HG03571 (cell line): ENCODE data around the gene PRDM9.
"Not testable (repeated sequence)": the region's sequence is repeated elsewhere in the genome, so short reads cannot be mapped to it uniquely, and the experiment has no call there.

Experiments used
- ATAC-seq: cut with Tn5 transposase; IDR thresholded peaks from one replicate; pipeline ENCODE4 v1.9.1; 2021; ENCODE audit not compliant: unreplicated experiment

The PRDM9 gene

DNA sequence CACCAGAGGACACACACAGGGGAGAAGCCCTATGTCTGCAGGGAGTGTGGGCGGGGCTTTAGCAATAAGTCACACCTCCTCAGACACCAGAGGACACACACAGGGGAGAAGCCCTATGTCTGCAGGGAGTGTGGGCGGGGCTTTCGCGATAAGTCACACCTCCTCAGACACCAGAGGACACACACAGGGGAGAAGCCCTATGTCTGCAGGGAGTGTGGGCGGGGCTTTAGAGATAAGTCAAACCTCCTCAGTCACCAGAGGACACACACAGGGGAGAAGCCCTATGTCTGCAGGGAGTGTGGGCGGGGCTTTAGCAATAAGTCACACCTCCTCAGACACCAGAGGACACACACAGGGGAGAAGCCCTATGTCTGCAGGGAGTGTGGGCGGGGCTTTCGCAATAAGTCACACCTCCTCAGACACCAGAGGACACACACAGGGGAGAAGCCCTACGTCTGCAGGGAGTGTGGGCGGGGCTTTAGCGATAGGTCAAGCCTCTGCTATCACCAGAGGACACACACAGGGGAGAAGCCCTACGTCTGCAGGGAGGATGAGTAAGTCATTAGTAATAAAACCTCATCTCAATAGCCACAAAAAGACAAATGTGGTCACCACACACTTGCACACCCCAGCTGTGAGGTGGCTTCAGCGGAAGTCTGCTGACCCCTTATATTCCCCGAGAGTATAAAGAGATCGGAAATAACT lies 20.0 kb downstream of the PRDM9 start:
- not testable (repeated sequence) for ATAC-seq

- no peak for ATAC-seq
Observed at GRCh38 chr5:23528677-23529076, 21.3 kb downstream of the PRDM9 start.

GRCh38 chr5:23530571-23530970 lies 23.2 kb downstream of the PRDM9 start:
- ATAC-seq = no peak

- ATAC-seq = no peak
Observed at GRCh38 chr5:23571059-23571458, 63.6 kb downstream of the PRDM9 start.
